ENCODE measurements around the gene TCF4.

DNA sequence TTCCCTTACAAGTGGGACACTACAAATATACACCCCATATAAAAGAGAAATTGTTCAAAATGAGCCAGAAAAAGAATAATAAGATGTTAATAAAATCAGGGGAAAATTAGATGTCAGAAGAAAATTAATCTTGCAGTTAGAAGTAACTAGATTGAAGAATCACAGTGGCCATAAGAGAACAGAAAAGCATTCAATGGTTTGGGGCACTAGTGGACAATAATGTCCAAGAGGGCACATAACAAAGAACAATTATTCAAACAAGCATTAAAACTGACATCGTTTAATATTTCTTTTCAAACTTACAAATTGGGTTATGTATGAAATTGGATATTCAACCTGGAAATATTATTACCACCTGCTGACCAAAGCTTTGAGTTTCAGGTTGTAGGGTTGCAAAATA lies 12.9 kb downstream of the TCF4 start:
- TF ChIP-seq, protein P1, sequence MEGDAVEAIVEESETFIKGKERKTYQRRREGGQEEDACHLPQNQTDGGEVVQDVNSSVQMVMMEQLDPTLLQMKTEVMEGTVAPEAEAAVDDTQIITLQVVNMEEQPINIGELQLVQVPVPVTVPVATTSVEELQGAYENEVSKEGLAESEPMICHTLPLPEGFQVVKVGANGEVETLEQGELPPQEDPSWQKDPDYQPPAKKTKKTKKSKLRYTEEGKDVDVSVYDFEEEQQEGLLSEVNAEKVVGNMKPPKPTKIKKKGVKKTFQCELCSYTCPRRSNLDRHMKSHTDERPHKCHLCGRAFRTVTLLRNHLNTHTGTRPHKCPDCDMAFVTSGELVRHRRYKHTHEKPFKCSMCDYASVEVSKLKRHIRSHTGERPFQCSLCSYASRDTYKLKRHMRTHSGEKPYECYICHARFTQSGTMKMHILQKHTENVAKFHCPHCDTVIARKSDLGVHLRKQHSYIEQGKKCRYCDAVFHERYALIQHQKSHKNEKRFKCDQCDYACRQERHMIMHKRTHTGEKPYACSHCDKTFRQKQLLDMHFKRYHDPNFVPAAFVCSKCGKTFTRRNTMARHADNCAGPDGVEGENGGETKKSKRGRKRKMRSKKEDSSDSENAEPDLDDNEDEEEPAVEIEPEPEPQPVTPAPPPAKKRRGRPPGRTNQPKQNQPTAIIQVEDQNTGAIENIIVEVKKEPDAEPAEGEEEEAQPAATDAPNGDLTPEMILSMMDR (conservative IDR thresholded peaks at IDR 0.05; ENCODE audit: low read length), result no peak
- TF ChIP-seq EZH2phosphoT487 (IDR thresholded peaks at IDR 0.05; ENCODE audit: borderline replicate concordance), result no peak

Data from Loucy (cell line).